A549 (cell line): ENCODE results near the gene PRUNE2.

Source experiments
- CEBPB ChIP-seq, 2 experiments: fragments of >200 bp in 1 of 2; sonication (Bioruptor Twin) in 1 of 2; formaldehyde crosslinking in 1 of 2; IDR thresholded peaks; 2 replicates each; pipeline ENCODE4 v1.6.1; 2012 to 2016
- HOXB13 ChIP-seq: fragments of 250-450 bp; sonication (Bioruptor Pico); IDR thresholded peaks from 2 replicates; pipeline ENCODE4 v1.5.0; 2020; ENCODE audit warnings: low read depth, mild to moderate bottlenecking, moderate library complexity
- RAD21 ChIP-seq, 2 experiments: fragments of >200 bp in 1 of 2; sonication (Bioruptor Twin) in 1 of 2; formaldehyde crosslinking in 1 of 2; IDR thresholded peaks in 1 of 2; conservative IDR thresholded peaks in 1 of 2; 2 replicates in 1 of 2; 3 replicates in 1 of 2; pipeline ENCODE4 v1.6.1; 2012 to 2018; ENCODE audit warnings: inconsistent platforms in 1 of 2
- TF ChIP-seq, protein P1 (sequence below): fragments of >200 bp; sonication (Bioruptor Twin); formaldehyde crosslinking; IDR thresholded peaks from 3 replicates; pipeline ENCODE4 v1.5.1; 2016

DNA sequence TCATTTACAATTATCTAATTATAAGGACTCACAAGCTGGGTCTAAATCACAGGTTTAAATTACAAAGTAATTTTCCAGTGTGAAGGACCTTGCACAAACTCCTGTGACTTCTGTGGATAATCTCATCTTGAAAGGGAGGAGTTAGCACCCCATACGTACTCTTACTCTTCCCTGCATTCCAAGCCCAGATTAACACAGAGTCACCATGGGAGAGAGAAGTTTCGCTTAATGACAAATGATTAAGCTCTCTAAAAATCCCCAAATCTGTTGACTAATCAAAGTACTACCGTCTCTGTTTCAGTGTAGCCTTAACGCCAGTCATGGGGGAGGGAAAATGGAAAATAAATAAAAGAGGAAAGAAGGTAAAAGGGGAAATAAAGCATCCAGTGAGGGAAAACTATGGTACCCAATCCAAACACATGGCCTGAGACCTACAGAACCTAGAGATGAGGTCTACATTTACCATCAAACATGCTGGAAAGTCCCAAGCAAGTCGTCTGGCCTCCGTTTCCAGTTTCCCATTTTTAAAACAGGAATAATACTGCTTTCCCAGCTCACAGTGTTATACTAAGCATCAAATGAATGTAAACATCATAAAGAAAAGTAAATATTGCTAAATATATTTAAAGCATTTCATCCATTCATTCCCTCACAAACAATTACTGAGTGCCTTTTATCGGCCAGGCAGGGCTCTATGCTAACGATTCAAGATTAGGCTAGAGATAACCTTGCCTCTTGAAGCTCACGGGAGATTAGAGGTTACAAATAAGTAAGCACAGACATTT, 78.4 kb downstream of the PRUNE2 start:
- TF ChIP-seq HOXB13 (CRISPR knock-in tag) (no peak), RAD21 (conservative IDR thresholded peaks at IDR 0.05 in 1 of 2, IDR thresholded peaks at IDR 0.05 in 1 of 2) (no peak), CEBPB (IDR thresholded peaks at IDR 0.05) (no peak)
- TF ChIP-seq, protein P1, sequence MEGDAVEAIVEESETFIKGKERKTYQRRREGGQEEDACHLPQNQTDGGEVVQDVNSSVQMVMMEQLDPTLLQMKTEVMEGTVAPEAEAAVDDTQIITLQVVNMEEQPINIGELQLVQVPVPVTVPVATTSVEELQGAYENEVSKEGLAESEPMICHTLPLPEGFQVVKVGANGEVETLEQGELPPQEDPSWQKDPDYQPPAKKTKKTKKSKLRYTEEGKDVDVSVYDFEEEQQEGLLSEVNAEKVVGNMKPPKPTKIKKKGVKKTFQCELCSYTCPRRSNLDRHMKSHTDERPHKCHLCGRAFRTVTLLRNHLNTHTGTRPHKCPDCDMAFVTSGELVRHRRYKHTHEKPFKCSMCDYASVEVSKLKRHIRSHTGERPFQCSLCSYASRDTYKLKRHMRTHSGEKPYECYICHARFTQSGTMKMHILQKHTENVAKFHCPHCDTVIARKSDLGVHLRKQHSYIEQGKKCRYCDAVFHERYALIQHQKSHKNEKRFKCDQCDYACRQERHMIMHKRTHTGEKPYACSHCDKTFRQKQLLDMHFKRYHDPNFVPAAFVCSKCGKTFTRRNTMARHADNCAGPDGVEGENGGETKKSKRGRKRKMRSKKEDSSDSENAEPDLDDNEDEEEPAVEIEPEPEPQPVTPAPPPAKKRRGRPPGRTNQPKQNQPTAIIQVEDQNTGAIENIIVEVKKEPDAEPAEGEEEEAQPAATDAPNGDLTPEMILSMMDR = no peak
